GM21515 (cell line): Measurements from ENCODE around the gene FOXP1.

ENCODE experiments used
- ATAC-seq: cut with Tn5 transposase; IDR thresholded peaks from one replicate; pipeline ENCODE4 v1.9.1; 2021; ENCODE audit not compliant: unreplicated experiment

Gene FOXP1

DNA sequence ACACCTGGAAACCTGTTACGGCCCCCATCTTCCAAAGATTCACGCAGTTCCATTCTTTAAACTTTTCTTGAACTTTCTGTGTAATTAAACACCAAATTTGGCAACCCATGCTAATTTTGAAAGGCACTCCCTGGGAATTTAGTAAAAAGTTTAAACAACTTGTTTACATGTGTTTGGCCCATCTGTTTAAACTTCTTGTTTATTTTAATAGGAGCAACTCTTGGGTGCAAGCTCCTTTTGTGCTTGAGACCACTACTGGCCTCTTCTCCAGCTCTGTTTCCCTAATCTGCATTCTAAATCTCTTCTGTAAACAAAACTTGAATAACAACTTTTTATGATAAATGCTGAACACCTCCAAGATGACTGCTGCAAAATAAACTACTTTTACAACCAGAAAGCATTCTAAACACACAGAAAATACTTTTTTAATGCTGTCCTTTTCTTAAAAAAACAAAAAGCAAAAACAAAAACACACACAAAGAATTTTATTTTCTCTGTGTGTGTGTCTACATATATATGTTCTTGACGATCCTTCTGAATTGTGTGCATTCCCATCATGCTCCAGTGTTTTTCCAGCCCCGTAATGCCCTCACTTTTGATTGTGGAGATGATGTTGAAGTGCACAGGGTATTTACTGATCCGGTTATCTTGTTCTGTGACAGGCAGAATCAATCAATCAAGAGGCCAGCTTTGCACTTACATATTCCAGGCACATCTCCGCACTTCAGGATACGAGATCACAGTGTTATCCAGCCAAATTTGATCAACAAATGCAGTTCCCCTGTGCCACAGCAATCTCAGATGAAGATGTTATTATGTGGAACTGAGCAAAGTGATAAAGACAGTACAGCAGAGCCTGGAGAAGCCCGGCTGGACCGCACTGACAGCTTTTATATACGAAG is 416.9 kb downstream of the FOXP1 start:
- no peak for ATAC-seq

DNA sequence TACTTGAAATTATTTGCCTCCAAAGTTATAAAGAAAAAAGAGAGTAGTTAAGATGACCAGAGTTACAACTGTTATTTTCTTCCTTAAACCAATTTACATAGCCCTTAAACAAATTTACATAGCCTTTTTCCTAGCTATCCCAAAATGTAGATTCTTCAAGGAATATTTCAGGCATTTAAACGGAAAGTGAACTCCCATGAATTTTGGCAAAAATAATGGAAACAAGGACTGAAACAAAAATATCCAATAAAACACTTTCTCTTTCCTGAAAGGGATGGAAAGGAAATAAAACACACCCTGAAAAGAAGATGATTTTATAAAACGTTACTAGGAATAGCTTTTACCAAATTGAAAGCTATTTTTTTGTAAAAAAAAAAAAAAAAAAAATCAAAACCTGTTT is 418.6 kb downstream of the FOXP1 start:
- ATAC-seq, result no peak

DNA sequence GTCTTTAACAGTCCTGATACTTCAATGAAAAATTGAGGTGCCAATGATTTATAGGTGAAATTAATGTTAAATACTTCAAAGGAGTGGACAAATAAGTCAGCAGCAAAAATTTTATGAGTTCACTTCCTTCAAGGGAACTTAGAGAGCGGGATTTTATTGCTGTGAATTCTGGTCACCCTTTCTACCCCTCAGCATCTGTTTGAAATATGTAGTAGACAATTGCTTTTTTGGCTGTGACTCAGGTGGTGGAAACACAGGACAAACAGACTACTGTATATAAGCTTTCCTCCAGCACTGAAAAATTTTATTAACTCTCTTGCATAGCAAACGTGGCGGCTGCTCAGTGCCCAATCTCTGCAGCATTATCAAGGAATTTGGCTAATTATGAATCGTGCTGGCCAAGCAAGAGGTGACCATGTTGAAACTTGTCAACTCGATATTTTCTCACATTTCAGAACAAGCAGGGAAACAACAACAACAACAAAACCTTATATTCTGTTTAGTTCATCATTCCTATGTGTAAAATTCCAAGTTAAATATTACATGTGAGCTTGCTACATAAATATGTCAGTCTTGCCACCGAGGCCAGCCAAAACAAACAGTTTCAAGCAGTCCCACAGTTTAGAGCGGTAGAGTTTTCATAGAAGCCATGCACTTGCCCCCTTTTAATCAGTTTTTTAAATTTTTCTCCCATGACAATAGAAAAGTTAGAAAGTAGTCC is 420.2 kb downstream of the FOXP1 start:
- ATAC-seq, result no peak

DNA sequence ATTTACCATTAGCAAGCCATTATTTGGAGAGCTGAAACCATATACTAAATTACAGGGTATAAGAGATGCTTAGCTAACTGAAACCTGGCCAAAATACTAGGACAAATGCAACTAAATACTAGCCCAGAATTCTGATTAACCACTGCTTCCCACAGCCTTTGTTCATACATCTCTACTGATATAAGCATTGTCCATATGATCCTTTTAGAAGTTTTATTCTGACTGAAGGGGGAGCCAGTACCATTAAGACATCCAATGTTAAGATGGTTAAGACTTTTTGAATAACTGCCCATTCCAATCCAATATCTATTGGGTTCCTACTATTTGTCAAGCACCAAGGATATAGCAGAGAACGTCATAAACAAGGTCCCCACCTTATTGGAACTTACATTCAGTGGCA is 421.3 kb downstream of the FOXP1 start:
- ATAC-seq, result no peak

DNA sequence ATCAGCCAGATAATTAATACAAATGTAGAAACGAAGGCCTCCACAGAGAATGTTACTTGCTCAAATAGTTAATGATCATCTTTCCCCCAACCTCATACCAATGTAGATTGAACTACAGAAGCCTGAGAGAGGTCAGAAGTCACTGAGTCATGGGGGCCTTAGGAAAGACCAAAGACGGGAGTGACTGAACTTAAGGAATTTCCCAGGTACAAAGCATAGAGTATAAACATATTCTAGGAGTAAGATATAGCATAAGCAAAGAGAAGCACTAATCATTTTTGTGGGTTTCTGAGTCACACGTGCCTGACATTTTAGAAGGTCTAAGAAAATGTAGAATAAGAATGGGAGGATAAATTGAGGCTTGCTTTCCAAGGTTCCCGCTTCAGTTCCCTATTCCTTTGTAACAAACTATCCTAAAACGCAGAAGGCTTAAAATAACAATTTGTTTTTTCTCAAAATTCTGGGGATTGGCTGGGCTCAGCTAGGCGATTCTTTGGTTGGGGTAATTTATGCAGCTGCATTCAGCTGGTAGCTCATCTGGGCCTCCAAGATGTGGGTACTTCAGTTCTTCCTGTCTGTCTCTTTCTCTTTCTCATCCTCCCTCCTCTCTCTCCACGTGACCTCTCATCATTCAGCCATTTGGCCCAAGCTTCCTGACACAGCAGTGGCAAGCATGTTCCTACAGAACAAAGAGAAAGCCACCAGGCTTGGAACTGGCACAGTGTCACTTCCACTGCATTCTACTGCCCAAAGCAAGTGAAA is 422.6 kb downstream of the FOXP1 start:
- no peak for ATAC-seq

DNA sequence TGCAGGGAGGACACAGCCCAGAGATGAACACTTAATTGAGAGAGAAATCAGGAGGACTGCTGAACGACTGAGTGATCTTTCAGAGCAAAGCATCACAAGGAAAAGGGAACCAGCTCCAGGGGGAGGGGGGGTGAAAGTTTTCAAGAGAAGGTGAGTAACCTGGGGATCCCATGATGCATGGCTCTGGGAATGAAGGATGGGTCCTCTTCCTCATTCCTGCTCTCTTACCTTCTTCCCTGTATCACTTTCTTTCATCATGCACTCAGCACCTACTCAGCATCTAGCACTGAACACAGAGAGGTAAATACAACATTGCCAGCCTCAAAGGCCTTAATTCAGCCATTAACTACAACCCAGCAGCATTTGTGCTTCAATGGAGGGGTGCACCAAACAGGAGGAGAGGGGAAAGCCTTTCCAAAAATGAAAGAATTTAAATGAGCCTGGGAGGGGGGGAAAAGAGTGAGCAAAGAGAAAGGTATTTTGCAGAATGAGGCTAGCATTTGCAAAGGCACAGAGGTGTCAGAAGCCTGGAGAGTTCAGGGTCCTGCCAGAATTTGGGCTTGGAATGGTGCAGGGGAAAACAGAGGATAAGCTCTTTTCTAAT is 427.4 kb downstream of the FOXP1 start:
- no peak for ATAC-seq

DNA sequence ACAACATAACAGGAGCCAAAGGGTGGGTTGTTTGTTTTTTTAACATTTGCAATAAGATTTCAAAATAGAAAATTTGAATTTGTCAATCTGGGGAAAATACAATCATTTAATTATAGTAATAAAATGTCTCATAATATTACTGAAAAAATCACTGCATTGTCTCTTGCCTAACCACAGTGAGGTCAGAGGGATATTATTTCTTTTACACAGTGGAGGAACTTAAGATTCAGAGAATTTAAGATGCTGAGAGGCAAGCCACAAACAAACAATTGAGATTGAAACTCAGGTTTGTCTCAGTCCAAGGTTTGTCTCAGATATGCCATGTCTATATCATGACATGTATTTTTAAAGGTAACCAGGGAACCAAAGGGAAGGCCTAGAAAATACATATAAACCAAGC is 428.7 kb downstream of the FOXP1 start:
- ATAC-seq, result no peak

DNA sequence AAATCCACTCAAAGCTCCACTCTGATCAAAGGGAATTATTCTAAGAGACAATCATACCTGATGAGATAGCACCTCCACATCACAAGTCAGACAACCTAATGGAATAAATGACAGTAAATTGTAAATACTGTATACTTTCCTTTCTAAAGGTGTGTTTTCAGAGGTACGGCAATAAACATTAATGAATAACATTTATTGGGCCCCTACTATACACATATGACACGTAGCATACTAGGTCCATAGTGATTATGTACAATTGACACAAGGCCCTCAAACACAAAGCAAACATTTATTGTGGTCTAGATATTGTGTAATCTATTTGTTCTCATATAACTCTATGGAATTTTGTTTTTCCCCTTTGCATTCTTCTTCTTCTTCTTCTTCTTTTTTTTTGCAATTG is 429.8 kb downstream of the FOXP1 start:
- ATAC-seq, result no peak

DNA sequence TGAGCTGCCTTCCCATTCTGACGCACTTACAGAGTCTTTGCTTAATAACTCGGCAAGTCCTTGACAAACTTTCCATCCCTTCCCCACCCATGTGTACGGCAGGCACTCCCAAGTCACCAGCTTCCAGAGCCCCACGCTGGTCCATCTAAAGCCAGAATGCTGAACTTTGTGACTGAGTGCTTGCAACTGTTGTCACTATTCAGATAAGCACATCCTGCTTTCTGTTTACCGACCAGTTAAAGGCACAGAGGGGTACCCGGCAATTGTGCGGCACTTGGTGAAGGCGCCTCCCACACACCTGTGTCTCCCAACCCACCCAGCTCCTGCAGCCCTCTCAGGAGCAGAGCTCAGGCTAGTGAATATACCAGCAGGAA is 430.6 kb downstream of the FOXP1 start:
- no peak for ATAC-seq

DNA sequence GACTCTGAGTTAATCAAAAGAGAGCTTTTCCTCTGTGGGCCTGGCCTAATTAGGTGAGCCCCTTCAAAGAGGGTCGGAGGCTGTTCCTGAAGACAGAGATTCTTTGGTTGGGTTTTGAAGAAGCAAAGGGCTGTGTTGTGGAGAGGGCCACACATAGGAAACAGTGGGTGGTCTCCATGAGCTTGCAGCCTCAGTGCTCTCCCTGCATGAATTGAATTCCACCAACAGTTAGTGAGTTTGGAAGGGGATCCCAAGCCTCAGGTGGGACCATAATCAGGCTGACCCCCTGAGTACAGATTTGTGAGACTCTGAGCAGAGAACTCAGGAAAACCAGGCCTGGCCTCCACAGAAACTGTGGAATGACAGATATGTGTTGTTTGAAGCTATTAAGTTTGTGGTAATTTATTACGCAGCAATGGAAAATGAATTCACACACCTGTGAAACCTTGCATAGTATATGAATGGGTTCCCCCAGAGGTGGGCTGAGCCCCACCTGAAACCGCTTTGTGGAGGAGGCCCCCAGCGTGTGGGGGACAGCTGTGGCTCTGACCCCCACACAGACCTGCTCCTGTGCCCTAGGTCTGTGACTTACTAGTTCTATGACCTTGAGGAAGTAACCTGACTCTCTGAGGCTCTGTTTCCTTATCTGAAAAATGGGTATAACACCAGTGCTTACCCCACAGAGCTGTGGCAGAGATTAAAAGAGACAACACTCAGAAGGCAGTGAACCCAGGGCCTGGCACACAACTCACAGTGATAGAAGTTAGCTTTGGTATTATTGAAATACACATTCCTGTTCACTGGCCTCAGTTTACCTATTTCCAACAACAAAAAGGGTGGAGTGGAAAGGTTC is 431.3 kb downstream of the FOXP1 start:
- no peak for ATAC-seq

DNA sequence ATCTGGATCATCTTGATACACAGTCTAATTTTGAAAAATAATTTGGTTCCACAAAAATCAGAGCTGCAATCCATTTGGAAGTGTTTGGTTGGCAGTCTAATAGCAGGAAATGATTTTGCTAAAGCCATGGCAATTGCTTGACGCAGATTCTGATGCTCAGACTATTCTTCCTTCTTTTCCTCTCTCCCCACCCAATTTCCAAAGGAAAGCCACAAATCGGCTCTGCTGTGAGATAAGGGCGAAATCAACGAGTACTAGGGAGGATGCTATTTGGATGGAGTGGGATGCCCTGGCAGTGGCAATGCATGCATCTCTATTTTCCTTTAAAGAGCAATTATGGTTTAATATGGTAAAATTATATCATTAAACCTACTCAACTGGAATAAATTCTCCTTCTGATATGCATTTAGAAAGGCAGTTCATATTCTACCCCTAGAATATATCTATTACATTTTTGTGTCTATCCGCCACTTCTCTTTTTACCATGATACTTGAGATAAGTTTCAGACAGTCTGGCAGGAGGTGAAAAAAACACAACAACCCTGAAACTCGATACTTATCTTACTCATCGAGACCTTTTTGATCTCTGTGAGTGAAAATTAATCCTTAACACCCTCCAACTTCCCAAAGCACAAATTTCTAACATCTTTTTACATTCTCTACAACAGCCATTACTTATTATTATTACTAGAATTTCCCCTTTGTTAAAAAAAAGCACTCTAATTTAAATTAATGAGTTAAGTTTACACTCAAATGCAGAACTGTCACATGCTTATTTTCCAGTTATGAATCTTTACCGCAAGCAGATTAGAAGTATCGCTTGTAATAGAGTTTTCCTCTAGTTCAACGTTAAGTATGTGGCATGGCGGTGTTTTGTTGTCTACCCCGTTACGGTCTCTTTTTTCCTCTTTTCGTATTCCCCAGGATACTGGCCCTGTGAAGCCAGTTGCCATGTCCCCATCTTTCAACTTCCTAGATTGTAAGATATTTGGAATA is 433.3 kb downstream of the FOXP1 start:
- no peak for ATAC-seq

DNA sequence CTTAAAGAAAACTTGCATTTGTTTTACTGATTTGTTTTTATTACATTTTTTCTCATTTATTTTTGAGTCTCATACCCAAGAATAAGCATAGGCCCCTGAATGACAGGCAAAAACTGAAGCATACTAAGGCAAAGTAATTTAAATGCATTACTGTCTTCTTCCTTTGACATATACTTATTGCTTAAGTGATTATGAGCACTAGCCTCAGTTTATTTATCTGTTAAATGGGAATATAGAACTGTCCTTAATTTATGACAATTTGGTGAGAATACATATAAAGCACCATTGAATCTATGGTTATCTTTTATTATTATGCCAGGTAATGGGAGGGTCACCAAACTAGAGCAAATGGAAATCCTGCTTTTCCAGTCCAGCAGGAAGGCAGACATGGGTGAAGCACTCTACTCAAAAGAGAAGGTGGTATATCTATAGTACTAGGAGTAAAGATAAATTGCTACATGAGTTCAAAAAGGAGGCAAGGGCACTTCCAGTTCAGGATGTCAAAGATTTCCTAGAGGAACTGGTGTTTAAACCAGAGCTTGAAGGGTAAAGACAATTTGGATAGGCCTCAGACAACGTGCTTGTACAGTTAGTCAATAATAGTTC is 435.0 kb downstream of the FOXP1 start:
- ATAC-seq, result no peak

DNA sequence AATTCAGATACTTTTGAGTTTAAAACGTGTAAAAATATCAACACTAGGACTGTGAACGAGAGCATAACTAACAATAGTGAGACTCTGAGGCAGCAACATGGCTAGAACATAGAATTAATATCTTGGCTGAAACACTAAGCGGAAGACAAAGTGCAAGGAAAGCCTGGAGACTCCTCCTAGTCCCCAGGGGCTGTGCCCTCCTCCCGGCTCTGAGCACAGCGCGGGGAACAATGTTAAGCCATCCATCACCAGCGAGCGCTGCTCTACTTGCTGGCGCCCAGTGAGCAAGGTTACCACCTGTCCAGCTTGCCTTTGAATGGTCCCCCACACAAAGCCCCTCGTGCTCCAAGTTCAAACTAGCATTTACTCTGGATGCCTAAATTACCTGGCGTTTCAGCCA is 436.9 kb downstream of the FOXP1 start:
- no peak for ATAC-seq

DNA sequence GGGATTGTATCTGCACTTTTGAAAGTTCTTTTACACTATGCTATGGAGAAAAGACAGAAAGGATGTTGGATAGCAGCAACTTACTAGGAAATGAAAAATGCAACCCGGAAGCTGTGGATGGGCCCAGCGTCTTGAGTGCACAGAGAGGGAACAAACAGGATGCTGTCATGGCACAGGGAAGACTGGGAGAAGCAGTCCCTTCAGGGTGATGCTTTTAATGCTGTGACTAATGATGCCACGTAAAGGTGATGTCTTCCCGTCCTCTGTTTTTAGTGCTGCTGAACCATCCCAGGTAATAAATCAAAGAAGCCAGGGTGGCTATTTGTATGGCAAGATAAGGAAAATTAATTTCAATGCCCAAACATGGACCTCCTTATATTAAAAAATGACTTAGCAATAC is 437.6 kb downstream of the FOXP1 start:
- ATAC-seq, result no peak

DNA sequence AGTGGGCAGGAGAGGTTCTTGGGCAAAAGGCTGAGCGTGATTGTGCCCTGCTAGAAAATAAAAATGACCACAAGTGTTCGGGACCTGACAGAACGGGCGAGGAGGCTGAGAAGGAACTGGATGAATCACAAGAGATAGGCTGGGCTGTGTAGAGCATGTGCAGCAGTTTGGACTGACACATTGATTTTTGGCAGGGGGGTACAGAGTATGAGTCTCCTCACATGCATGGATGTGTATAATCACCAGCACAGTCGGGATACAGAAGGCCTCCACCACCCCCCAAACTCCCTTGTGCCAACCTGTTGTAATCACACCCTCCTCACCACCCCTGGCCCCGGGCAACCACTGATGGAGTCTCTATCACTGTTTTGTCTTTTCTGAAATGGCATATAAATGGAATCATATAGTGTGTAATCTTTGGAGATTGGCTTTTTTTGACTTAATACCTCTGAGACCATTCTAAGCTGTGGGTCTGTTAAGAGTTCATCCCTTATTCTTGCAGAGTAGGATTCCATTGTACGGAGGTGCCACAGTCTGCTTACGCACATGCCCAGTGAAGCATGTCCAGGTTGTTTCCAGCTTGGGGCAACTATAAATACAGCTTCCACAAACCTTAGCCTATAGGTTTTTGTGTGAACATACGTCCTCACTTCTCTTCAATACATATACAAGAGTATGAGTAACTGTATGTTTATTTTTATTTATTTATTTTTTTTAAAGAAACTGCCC is 438.8 kb downstream of the FOXP1 start:
- ATAC-seq, result no peak

DNA sequence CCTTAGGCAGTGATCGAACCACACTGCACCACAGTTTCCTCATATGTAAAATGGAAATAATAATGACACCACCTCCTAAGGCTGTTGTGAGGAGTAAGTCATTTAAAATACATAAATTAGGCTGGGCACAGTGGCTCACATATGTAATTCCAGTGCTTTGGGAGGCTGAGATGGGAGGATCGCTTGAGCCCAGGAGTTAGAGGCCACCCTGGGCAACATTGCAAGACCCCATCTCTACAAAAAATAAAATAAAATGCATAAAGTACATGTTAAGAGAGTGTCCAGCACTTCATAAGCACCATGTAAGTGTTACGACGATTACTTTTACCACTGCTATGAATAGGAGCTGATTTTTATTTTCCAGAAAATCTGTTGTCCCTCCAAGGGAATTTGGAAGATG is 440.0 kb downstream of the FOXP1 start:
- no peak for ATAC-seq

DNA sequence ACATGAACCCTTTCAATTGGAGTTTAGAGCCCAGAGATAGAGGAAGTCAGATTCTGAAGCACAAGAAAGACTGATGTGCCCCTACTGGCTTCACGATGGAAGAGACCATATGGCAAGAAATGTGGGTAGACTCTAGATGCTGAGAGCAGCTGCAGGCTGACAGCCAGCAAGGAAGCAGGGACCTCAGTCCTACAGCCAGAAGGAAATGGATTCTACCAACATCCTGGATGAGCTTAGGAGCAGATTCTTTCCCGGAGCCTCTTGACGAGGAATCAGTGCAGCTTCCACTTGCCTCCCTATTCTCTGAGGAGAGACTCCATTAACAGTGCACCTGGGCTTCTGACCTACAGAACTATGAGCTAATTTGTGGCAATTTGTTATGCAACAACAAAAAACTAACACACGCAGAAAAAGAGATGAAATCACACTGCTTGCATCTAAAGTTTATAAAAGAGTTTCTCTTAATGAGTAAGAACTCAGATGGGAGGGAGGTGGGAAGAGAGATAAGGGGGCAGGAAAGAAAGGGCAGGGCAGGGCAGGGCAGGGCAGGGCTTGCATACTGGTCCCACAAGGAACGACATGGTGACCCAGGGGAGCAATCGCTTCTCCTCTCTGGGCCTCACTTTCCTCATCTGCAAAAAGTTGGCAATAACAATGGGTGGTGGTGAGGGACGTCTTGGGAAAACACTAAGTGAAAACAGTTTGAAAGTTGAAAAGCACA is 440.9 kb downstream of the FOXP1 start:
- no peak for ATAC-seq
